ENCODE results near the gene ATP5F1C. TPM values are rescaled to one million over a fixed set of nuclear protein-coding genes. Genes with fewer than 3 reads are reported as not detected.
"Not testable (repeated sequence)": the region's sequence is repeated elsewhere in the genome, so short reads cannot be mapped to it uniquely, and the experiment has no call there.

ATP5F1C gene
- total RNA-seq, 1 experiment from 2014 or later = 167 TPM

DNA sequence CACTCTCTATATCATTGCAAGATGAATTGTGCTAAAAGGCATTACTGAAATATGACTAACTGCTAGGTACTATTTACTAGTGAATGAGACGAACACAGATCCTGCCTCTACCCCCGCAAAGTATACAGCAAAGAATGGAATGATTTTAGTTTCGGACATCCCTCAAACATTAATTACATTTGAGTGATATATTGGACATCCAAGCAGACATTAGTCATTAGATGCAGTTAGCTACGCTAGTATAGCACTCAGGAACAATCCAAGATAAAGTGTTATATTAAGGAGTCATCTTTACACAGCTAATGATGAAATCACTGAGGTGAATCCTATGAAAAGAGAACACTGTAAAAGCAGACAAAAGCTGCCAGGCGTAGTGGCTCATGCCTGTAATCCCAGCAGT, 23.0 kb downstream of the ATP5F1C start:
- Histone ChIP-seq H3K79me2 (ENCODE audit: low read length) (no peaks in the 10 kb centered on the region), H3K9ac (ENCODE audit: low read length) (no peak overlapping the region), H3K27ac (ENCODE audit: low read length) (no peak overlapping the region), H3K4me1 (ENCODE audit: insufficient read depth, low read length) (no peaks in the 10 kb centered on the region), H3F3A (ENCODE audit: low read length, unreplicated experiment) (no peaks in the 10 kb centered on the region), H3K27me3 (ENCODE audit: low read length) (no peaks in the 10 kb centered on the region), H3K4me3 (ENCODE audit: low read length) (no peak overlapping the region), H3K9me3 (ENCODE audit: low read length) (no peaks in the 10 kb centered on the region), H2AFZ (ENCODE audit: low read length) (no peak overlapping the region), H3K9me2 (replicated peaks; ENCODE audit: low read length) (no peaks in the 10 kb centered on the region), H3K4me2 (ENCODE audit: low read length) (no peak overlapping the region), H4K20me1 (ENCODE audit: low read length) (no peaks in the 10 kb centered on the region), H3K36me3 (ENCODE audit: low read depth, low read length) (peaks cover 3% of the 10 kb centered on the region; the same call in 1 of the 2 replicates)
- TF ChIP-seq EZH2phosphoT487 (IDR thresholded peaks at IDR 0.05; ENCODE audit: borderline replicate concordance, low read length) (no peak), EZH2 (IDR thresholded peaks at IDR 0.05; ENCODE audit: low read length, unreplicated experiment) (no peak)
- TF ChIP-seq, protein P1, sequence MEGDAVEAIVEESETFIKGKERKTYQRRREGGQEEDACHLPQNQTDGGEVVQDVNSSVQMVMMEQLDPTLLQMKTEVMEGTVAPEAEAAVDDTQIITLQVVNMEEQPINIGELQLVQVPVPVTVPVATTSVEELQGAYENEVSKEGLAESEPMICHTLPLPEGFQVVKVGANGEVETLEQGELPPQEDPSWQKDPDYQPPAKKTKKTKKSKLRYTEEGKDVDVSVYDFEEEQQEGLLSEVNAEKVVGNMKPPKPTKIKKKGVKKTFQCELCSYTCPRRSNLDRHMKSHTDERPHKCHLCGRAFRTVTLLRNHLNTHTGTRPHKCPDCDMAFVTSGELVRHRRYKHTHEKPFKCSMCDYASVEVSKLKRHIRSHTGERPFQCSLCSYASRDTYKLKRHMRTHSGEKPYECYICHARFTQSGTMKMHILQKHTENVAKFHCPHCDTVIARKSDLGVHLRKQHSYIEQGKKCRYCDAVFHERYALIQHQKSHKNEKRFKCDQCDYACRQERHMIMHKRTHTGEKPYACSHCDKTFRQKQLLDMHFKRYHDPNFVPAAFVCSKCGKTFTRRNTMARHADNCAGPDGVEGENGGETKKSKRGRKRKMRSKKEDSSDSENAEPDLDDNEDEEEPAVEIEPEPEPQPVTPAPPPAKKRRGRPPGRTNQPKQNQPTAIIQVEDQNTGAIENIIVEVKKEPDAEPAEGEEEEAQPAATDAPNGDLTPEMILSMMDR (conservative IDR thresholded peaks at IDR 0.05; ENCODE audit: low read depth, low read length) = no peak
- intact Hi-C loops (cut with micrococcal nuclease) = no loop called here
- peak; percentile 73 for ATAC-seq
- ChIA-PET CTCF (no interaction called here), POLR2A (ENCODE audit: unreplicated experiment) (interaction anchor here (0.5 kb wide), 1 partner anchor 97 kb away, joined by 4 read pairs; no protein-coding TSS in a partner anchor)
- peak; percentile 27 for DNase-seq
- BruUV-seq (replicated peaks) = no TSS peak

DNA sequence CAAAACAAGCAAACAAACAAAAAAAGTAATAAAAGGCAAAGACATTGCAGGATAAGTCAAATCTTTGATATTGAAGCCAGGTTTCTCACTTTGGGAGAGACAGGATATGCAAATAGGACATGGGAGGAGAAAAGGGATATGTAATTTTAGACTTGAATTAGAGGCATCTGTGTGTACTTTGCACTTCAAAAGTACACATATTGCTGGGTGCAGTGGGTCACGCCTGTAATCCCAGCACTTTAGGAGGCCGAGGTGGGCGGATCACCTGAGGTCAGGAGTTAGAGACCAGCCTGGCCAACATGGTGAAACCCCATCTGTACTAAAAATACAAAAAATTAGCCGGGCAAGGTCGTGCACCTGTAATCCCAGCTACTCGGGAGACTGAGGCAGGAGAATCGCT, 23.8 kb downstream of the ATP5F1C start:
- H3K27ac ChIP-seq (ENCODE audit: low read length); H2AFZ ChIP-seq (ENCODE audit: low read length); H3K27me3 ChIP-seq (ENCODE audit: low read length); POLR2A ChIA-PET (ENCODE audit: unreplicated experiment); BruUV-seq (replicated peaks); H3K9ac ChIP-seq (ENCODE audit: low read length); H3K9me3 ChIP-seq (ENCODE audit: low read length); H3F3A ChIP-seq (ENCODE audit: low read length, unreplicated experiment); H3K4me2 ChIP-seq (ENCODE audit: low read length); ATAC-seq; H3K79me2 ChIP-seq (ENCODE audit: low read length); H3K36me3 ChIP-seq (ENCODE audit: low read depth, low read length); CTCF ChIA-PET; intact Hi-C loops (cut with micrococcal nuclease); DNase-seq; H4K20me1 ChIP-seq (ENCODE audit: low read length); H3K4me1 ChIP-seq (ENCODE audit: insufficient read depth, low read length); H3K9me2 ChIP-seq (replicated peaks; ENCODE audit: low read length); H3K4me3 ChIP-seq (ENCODE audit: low read length): not testable (repeated sequence)

DNA sequence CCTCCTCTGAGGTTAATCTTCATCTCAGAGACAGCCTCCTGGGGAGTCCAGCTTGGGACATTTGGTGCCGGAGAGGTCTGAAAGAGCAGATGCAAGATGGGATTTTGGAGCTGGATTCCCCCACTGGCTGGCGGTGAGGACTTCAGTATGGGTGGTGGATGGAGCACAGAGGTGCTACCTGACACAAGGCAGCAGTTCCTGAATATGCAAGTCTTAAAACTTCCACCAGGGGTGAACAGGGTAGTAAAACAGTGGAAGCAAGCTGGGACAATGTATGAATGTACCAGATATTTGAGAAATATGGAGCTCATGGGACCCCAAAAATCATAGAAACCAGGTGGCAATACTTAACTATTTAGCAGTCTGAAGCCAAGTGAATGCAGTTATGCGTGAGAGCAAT, 25.5 kb downstream of the ATP5F1C start:
- no peak for ATAC-seq
- CTCF ChIA-PET = no interaction called here
- H3K4me3 ChIP-seq (ENCODE audit: low read length) = no peak overlapping the region

More for the DNA sequence above, 25.5 kb downstream of the ATP5F1C start:
- POLR2A ChIA-PET (ENCODE audit: unreplicated experiment) = no interaction called here
- Histone ChIP-seq H3K9ac (ENCODE audit: low read length) (no peak overlapping the region), H3K36me3 (ENCODE audit: low read depth, low read length) (no peaks in the 10 kb centered on the region), H4K20me1 (ENCODE audit: low read length) (no peaks in the 10 kb centered on the region), H3K4me1 (ENCODE audit: insufficient read depth, low read length) (no peaks in the 10 kb centered on the region), H3K9me2 (replicated peaks; ENCODE audit: low read length) (no peaks in the 10 kb centered on the region), H3K4me2 (ENCODE audit: low read length) (no peak overlapping the region), H2AFZ (ENCODE audit: low read length) (no peak overlapping the region), H3K27ac (ENCODE audit: low read length) (no peak overlapping the region), H3K9me3 (ENCODE audit: low read length) (no peaks in the 10 kb centered on the region), H3F3A (ENCODE audit: low read length, unreplicated experiment) (no peaks in the 10 kb centered on the region), H3K27me3 (ENCODE audit: low read length) (no peaks in the 10 kb centered on the region), H3K79me2 (ENCODE audit: low read length) (0 out of 2 replicates have a peak, but pooled peaks cover under 1% of the 10 kb centered on the region)
- no peak for DNase-seq
- intact Hi-C loops (cut with micrococcal nuclease) = no loop called here
- no TSS peak for BruUV-seq (replicated peaks)
- TF ChIP-seq, protein P1 (conservative IDR thresholded peaks at IDR 0.05; ENCODE audit: low read depth, low read length) = no peak
- TF ChIP-seq EZH2phosphoT487 (IDR thresholded peaks at IDR 0.05; ENCODE audit: borderline replicate concordance, low read length) (no peak), EZH2 (IDR thresholded peaks at IDR 0.05; ENCODE audit: low read length, unreplicated experiment) (no peak)
